Activated CD4-positive, alpha-beta T cell treated with anti-CD3 and anti-CD28 coated beads for 48 hours (primary cell): Measurements from ENCODE around the gene HMG20A.
"Not testable (repeated sequence)": the region's sequence is repeated elsewhere in the genome, so short reads cannot be mapped to it uniquely, and the experiment has no call there.

Experiments
- DNase-seq: peaks from one replicate; pipeline ENCODE4 v3.0.0-alpha.2; 2020

The HMG20A gene

GRCh38 chr15:77420610-77421369, at the start of gene HMG20A:
TSS of gene HMG20A (plus strand) at chr15:77420888. CDS start at chr15:77458408, 37,520 bp downstream.
- DNase-seq, result peak; percentile 64

- no peak for DNase-seq
Measured at GRCh38 chr15:77371850-77372563, 48.7 kb upstream of the HMG20A start.

- DNase-seq, result no peak
Measured at GRCh38 chr15:77373441-77373840, 47.2 kb upstream of the HMG20A start.

GRCh38 chr15:77375133-77375532, 45.6 kb upstream of the HMG20A start:
- DNase-seq, result no peak

GRCh38 chr15:77376770-77377169, 43.9 kb upstream of the HMG20A start:
- DNase-seq, result no peak

- DNase-seq, result no peak
Measured at GRCh38 chr15:77380033-77380432, 40.7 kb upstream of the HMG20A start.

GRCh38 chr15:77384086-77384485, 36.6 kb upstream of the HMG20A start:
- DNase-seq, result no peak

- DNase-seq, result no peak
Measured at GRCh38 chr15:77384589-77385359, 35.9 kb upstream of the HMG20A start.

GRCh38 chr15:77386626-77387025, 34.1 kb upstream of the HMG20A start:
- DNase-seq, result no peak

GRCh38 chr15:77387365-77388105, 33.2 kb upstream of the HMG20A start:
- DNase-seq, result no peak

GRCh38 chr15:77391372-77391951, 29.2 kb upstream of the HMG20A start:
- no peak for DNase-seq

- no peak for DNase-seq
Measured at GRCh38 chr15:77392762-77393470, 27.8 kb upstream of the HMG20A start.

- no peak for DNase-seq
Measured at GRCh38 chr15:77393471-77393840, 27.2 kb upstream of the HMG20A start.

- DNase-seq, result no peak
Measured at GRCh38 chr15:77395013-77395774, 25.5 kb upstream of the HMG20A start.

GRCh38 chr15:77396692-77397091, 24.0 kb upstream of the HMG20A start:
- DNase-seq, result no peak

- DNase-seq, result no peak
Measured at GRCh38 chr15:77398927-77399326, 21.8 kb upstream of the HMG20A start.

GRCh38 chr15:77400258-77400657, 20.4 kb upstream of the HMG20A start:
- DNase-seq, result no peak

- DNase-seq, result no peak
Measured at GRCh38 chr15:77402740-77403379, 17.8 kb upstream of the HMG20A start.

- not testable (repeated sequence) for DNase-seq
Measured at GRCh38 chr15:77406173-77406759, 14.4 kb upstream of the HMG20A start.

GRCh38 chr15:77406846-77407245, 13.8 kb upstream of the HMG20A start:
- DNase-seq, result no peak
